Activated CD8-positive, alpha-beta T cell treated with anti-CD3 and anti-CD28 coated beads, Interleukin-2, amount 10 ng/mL, durations not matched to agents 7 days and 5 days (primary cell): ENCODE data around the gene ATP6V0D1. TPM values are rescaled to one million over a fixed set of nuclear protein-coding genes. Genes with fewer than 3 reads are reported as not detected.

Source experiments
- ATAC-seq: fragments of 150-1000 bp; cut with Tn5 transposase; one replicate; pipeline ENCODE4 v1.10.0; 2021; ENCODE audit warnings: moderate library complexity
- CTCF ChIA-PET: fragments of 350-600 bp; sonication (Branson Sonifier 250); formaldehyde crosslinking; loops from one replicate; lab custom pipeline; 2021; ENCODE audit warnings: antibody characterized with exemption; lab: Charles Lee
- POLR2A ChIA-PET: fragments of 350-600 bp; sonication (Branson Sonifier 250); formaldehyde crosslinking; loops from one replicate; lab custom pipeline; 2021; ENCODE audit warnings: antibody characterized with exemption; lab: Charles Lee
- DNase-seq: peaks from one replicate; pipeline ENCODE4 v3.0.0-alpha.2; 2020
- H3K27ac Mint-ChIP-seq: one replicate; pipeline ENCODE4 v1.8.0; 2021; ENCODE audit warnings: mild to moderate bottlenecking, mixed read lengths
- H3K27me3 Mint-ChIP-seq: one replicate; pipeline ENCODE4 v1.8.0; 2021; ENCODE audit warnings: low read depth, mixed read lengths
- H3K36me3 Mint-ChIP-seq: one replicate; pipeline ENCODE4 v1.8.0; 2021; ENCODE audit warnings: low read depth, mixed read lengths
- H3K4me1 Mint-ChIP-seq: one replicate; pipeline ENCODE4 v1.8.0; 2021; ENCODE audit warnings: low read depth, mixed read lengths
- H3K4me3 Mint-ChIP-seq: one replicate; pipeline ENCODE4 v1.8.0; 2021; ENCODE audit warnings: mild to moderate bottlenecking, mixed read lengths
- H3K9me3 Mint-ChIP-seq: one replicate; pipeline ENCODE4 v1.8.0; 2022; ENCODE audit warnings: mixed read lengths; ENCODE audit not compliant: insufficient read depth
- total RNA-seq, 2 experiments: library from RNA; stranded (reverse); gene quantifications; one replicate each; pipeline ENCODE4 v1.2.3, GENCODE V29; 2021

Gene ATP6V0D1
- total RNA-seq, 2 experiments from 2014 or later = 52.7 to 58.1 TPM

GRCh38 chr16:67460961-67461360 lies 20.0 kb downstream of the ATP6V0D1 start:
- ChIA-PET POLR2A (no interaction called here), CTCF (interaction anchor here (1.1 to 1.9 kb wide), 3 partner anchors 13 to 34 kb away, joined by 3 to 6 read pairs (median 5); no protein-coding TSS in a partner anchor)

GRCh38 chr16:67460168-67460567 lies 20.8 kb downstream of the ATP6V0D1 start:
- no peak for ATAC-seq
- no peak for DNase-seq
- H3K27me3 Mint-ChIP-seq = no peaks in the 10 kb centered on the region
- H3K4me1 Mint-ChIP-seq = peaks cover 20% of the 10 kb centered on the region
- ChIA-PET CTCF (interaction anchor here (1.6 kb wide), 1 partner anchor 33 kb away, joined by 5 read pairs; no protein-coding TSS in a partner anchor), POLR2A (no interaction called here)
- no peak overlapping the region for H3K27ac Mint-ChIP-seq
- H3K36me3 Mint-ChIP-seq = peaks cover 4% of the 10 kb centered on the region
- no peaks in the 10 kb centered on the region for H3K9me3 Mint-ChIP-seq
- no peak overlapping the region for H3K4me3 Mint-ChIP-seq

More at GRCh38 chr16:67460961-67461360, 20.0 kb downstream of the ATP6V0D1 start:
- Mint-ChIP-seq H3K36me3 (peaks cover 4% of the 10 kb centered on the region), H3K4me1 (peaks cover 21% of the 10 kb centered on the region), H3K9me3 (no peaks in the 10 kb centered on the region), H3K27me3 (no peaks in the 10 kb centered on the region), H3K4me3 (no peak overlapping the region), H3K27ac (no peak overlapping the region)
- ATAC-seq = no peak
- DNase-seq = no peak

DNA sequence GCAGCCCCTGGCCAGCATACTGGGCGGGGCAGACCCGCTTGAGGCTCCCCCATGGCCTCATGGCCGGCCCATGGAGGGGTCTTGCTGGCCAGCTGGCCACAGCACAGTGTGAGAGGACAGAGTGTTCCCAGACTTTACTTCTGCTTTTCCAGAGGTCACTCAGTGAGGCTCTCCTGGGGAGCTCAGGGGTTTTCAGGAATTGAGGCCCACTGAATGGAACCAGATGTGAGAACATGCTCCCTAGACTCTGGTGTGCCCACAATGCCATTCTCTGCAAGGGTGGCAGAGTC lies 21.2 kb downstream of the ATP6V0D1 start:
- Mint-ChIP-seq H3K27me3 (no peaks in the 10 kb centered on the region), H3K36me3 (peaks cover 4% of the 10 kb centered on the region), H3K4me1 (peaks cover 20% of the 10 kb centered on the region), H3K9me3 (no peaks in the 10 kb centered on the region), H3K4me3 (no peak overlapping the region), H3K27ac (no peak overlapping the region)
- DNase-seq (no peak), ATAC-seq (no peak)
- ChIA-PET CTCF (interaction anchor here (1.6 kb wide), 1 partner anchor 32 kb away, joined by 5 read pairs; no protein-coding TSS in a partner anchor), POLR2A (no interaction called here)

DNA sequence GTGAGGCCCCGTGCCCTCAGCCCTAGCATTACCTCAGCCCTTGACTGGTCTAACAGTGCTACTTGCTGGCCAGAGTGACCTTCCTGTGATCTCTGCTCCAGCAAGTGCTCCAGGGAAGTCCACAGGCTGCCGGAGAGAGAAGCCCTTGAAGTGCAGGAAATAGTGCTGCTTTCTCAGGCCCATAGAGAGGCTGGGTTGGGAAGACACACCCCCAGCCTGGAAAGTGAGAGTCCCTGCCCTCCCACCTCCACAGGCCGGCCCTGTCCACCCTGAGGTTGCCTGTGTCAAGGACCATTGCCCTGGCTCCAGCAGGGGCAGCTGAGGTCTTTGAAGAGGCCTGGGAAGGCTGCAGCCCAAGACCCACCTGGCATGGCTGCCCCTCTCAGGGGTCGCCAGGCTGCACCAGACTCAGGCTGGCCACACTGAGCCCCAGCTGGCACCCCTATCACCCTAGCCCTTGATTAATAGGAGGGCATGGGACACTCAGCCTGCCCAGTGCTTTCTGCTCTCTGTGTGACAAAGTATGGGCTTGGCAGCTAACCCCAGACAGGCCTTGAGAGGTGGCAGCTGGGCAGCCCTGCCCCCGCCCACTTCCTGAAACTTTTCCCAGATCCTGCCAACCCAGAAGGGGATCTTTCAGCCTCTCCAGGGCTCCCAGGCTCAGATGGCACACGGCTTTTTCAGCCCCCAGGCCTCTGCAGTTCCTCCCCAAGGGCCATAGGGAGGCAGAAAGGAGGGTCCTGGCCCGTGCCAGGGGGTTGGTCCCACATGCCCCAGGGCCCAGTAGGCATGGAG lies 21.7 kb downstream of the ATP6V0D1 start:
- no peaks in the 10 kb centered on the region for H3K27me3 Mint-ChIP-seq
- ChIA-PET POLR2A (no interaction called here), CTCF (interaction anchor here (1.2 to 1.6 kb wide), 2 partner anchors 13 to 32 kb away, joined by 3 to 5 read pairs; no protein-coding TSS in a partner anchor)
- peaks cover 4% of the 10 kb centered on the region for H3K36me3 Mint-ChIP-seq
- DNase-seq = no peak
- no peak overlapping the region for H3K4me3 Mint-ChIP-seq
- H3K4me1 Mint-ChIP-seq = peaks cover 23% of the 10 kb centered on the region
- H3K9me3 Mint-ChIP-seq = no peaks in the 10 kb centered on the region
- H3K27ac Mint-ChIP-seq = no peak overlapping the region
- ATAC-seq = no peak

DNA sequence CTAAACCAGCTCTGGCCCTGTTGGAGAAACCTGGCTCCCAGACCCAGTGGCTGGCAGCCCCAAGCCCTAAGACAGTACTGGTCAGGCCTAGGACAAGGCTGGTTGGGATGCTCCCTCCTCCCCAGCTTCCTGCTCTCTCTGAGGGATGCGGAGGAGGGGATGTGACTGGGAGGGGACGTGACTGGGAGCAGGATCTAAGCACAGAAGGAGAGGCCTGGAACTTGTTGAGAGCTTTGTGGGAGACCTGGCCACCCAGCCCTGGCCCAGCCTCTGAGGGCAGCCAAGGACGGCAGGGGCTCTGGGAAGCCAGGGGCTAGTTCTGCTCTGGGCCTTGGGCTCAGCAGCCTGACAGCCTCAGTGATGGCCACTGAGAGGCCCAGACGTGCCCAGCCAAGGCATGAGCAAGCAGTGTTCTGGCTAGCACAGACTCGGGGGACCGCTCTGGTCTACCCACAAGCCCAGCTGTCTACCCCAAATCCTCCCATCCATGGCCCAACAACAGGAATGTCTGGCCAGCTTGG lies 22.8 kb downstream of the ATP6V0D1 start:
- peaks cover 23% of the 10 kb centered on the region for H3K4me1 Mint-ChIP-seq
- no peak overlapping the region for H3K4me3 Mint-ChIP-seq
- no peak for DNase-seq
- no peaks in the 10 kb centered on the region for H3K9me3 Mint-ChIP-seq
- peaks cover 4% of the 10 kb centered on the region for H3K36me3 Mint-ChIP-seq
- no peak for ATAC-seq
- POLR2A ChIA-PET = no interaction called here
- no peaks in the 10 kb centered on the region for H3K27me3 Mint-ChIP-seq
- H3K27ac Mint-ChIP-seq = no peak overlapping the region
- CTCF ChIA-PET = interaction anchor here (1.2 kb wide), 1 partner anchor 12 kb away, joined by 3 read pairs; no protein-coding TSS in a partner anchor

DNA sequence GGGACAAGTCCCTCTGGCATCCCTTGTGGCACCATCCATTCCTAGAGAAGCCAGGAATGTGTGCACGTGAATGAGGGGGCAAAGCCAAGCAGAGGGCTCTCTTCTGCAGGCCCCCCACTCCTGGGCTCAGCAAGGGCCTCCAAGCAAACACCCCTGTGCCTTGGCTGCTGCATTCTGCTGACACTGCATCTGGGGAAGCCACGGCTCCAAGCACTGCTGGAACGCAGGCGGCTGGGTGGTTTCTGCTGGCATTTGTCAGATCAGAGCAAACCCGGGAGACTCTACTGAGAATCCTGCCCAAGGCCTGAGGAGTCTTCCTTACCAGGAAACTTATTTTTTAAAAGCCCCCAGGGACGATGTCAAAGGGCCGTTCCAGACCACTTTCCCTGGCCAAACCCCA lies 23.3 kb downstream of the ATP6V0D1 start:
- peaks cover 23% of the 10 kb centered on the region for H3K4me1 Mint-ChIP-seq
- H3K9me3 Mint-ChIP-seq = no peaks in the 10 kb centered on the region
- H3K4me3 Mint-ChIP-seq = no peak overlapping the region
- no peak for DNase-seq
- H3K36me3 Mint-ChIP-seq = peaks cover 4% of the 10 kb centered on the region
- no peak for ATAC-seq
- POLR2A ChIA-PET = no interaction called here
- no peaks in the 10 kb centered on the region for H3K27me3 Mint-ChIP-seq
- CTCF ChIA-PET = interaction anchor here (1.2 kb wide), 1 partner anchor 11 kb away, joined by 3 read pairs; no protein-coding TSS in a partner anchor
- no peak overlapping the region for H3K27ac Mint-ChIP-seq

DNA sequence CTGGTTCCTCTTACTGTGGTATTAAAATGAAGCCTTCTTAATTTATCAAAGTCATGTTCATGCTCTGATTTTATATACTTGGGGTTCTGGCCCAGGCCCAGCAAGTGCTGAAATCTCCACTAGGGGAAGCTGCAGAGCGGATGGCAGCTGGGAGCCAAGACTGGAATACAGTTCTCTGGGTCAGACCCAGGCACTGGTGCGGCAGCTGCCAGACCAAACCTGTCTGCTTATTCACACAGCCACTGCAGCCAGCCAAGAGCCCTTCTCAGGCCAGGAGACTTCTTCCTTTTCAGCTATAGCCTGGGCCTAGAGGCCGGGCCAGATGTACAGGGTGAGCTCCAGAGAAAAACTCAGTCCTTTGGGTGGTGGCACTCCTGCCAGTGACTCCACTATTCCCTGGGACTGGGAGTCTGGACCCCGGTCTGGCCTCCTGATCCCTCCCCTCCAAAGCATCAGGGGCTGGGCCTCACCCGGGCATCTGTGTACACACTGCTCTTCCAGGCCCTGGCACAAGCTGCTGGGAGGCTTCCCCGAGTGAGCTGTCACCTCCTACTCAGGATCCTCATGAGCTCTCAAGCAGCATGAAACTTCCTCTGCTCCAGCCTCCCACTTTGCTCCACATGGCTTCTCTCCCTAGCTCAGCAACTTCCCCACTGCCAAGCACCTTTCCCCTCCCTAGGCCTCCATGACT lies 24.4 kb downstream of the ATP6V0D1 start:
- CTCF ChIA-PET = interaction anchor here (1.2 to 2.6 kb wide), 7 partner anchors 9 to 209 kb away, joined by 3 to 14 read pairs (median 5); partner anchors contain the start of gene ATP6V0D1
- DNase-seq (no peak), ATAC-seq (no peak)
- Mint-ChIP-seq H3K27me3 (no peaks in the 10 kb centered on the region), H3K4me3 (no peak overlapping the region), H3K9me3 (no peaks in the 10 kb centered on the region), H3K4me1 (peaks cover 23% of the 10 kb centered on the region), H3K36me3 (peaks cover 3% of the 10 kb centered on the region), H3K27ac (no peak overlapping the region)
- POLR2A ChIA-PET = interaction anchor here (0.6 to 0.9 kb wide), 3 partner anchors 9 to 44 kb away, joined by 3 to 5 read pairs (median 3); no protein-coding TSS in a partner anchor

DNA sequence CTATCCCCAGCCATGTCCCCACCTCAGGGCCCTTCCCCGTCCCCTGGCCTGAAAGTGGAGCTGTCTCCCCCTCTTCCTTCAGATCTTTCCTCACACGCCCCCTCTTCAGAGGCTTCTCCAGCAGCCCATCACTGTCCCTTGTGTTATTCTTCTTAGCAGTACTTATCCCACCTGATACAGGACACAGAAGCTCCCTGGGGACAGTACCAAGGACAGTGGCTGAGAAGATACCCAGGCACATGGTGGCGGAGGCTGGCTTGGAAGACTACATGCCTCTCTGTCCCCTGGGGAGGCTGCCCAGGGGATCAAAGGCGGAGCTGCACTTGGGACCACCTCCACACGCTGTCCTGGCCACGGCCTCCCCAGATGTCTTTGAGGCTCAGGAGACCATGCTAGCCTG lies 26.1 kb downstream of the ATP6V0D1 start:
- DNase-seq (no peak), ATAC-seq (no peak)
- CTCF ChIA-PET = interaction anchor here (0.7 to 2.6 kb wide), 3 partner anchors 11 to 128 kb away, joined by 3 to 14 read pairs (median 5); partner anchors contain the start of genes KCTD19 and LRRC36
- Mint-ChIP-seq H3K27me3 (no peaks in the 10 kb centered on the region), H3K4me1 (peaks cover 23% of the 10 kb centered on the region), H3K4me3 (no peak overlapping the region), H3K9me3 (no peaks in the 10 kb centered on the region), H3K27ac (no peak overlapping the region), H3K36me3 (no peaks in the 10 kb centered on the region)
- POLR2A ChIA-PET = no interaction called here

GRCh38 chr16:67454104-67454503 lies 26.9 kb downstream of the ATP6V0D1 start:
- H3K27ac Mint-ChIP-seq = no peak overlapping the region
- peaks cover 2% of the 10 kb centered on the region for H3K36me3 Mint-ChIP-seq
- no peak overlapping the region for H3K4me3 Mint-ChIP-seq
- peaks cover 23% of the 10 kb centered on the region for H3K4me1 Mint-ChIP-seq
- POLR2A ChIA-PET = no interaction called here
- CTCF ChIA-PET = interaction anchor here (1.7 to 2.5 kb wide), 2 partner anchors 26 to 27 kb away, joined by 6 to 10 read pairs; partner anchors contain the start of gene ATP6V0D1
- DNase-seq = no peak
- H3K27me3 Mint-ChIP-seq = no peaks in the 10 kb centered on the region
- no peaks in the 10 kb centered on the region for H3K9me3 Mint-ChIP-seq
- no peak for ATAC-seq

- POLR2A ChIA-PET = no interaction called here
- Mint-ChIP-seq H3K27ac (no peak overlapping the region), H3K4me1 (peaks cover 26% of the 10 kb centered on the region), H3K36me3 (peaks cover 2% of the 10 kb centered on the region), H3K9me3 (no peaks in the 10 kb centered on the region), H3K4me3 (no peak overlapping the region), H3K27me3 (no peaks in the 10 kb centered on the region)
- DNase-seq (no peak), ATAC-seq (no peak)
- CTCF ChIA-PET = interaction anchor here (1.2 to 2.5 kb wide), 5 partner anchors 14 to 70 kb away, joined by 3 to 10 read pairs (median 6); no protein-coding TSS in a partner anchor
Measured at GRCh38 chr16:67451704-67452435, 29.1 kb downstream of the ATP6V0D1 start.
